Skeletal muscle cell (primary cell): ENCODE measurements around the gene DVL2.

ENCODE experiments used
- DNase-seq: peaks from one replicate; pipeline ENCODE4 v3.0.0-alpha.2; 2010; ENCODE audit warnings: low read depth
- H3K4me3 ChIP-seq: 2 replicates; pipeline ENCODE4 v1.5.1; 2011; ENCODE audit warnings: low read depth, mild to moderate bottlenecking, control low read depth, low read length, moderate library complexity

The DVL2 gene

DNA sequence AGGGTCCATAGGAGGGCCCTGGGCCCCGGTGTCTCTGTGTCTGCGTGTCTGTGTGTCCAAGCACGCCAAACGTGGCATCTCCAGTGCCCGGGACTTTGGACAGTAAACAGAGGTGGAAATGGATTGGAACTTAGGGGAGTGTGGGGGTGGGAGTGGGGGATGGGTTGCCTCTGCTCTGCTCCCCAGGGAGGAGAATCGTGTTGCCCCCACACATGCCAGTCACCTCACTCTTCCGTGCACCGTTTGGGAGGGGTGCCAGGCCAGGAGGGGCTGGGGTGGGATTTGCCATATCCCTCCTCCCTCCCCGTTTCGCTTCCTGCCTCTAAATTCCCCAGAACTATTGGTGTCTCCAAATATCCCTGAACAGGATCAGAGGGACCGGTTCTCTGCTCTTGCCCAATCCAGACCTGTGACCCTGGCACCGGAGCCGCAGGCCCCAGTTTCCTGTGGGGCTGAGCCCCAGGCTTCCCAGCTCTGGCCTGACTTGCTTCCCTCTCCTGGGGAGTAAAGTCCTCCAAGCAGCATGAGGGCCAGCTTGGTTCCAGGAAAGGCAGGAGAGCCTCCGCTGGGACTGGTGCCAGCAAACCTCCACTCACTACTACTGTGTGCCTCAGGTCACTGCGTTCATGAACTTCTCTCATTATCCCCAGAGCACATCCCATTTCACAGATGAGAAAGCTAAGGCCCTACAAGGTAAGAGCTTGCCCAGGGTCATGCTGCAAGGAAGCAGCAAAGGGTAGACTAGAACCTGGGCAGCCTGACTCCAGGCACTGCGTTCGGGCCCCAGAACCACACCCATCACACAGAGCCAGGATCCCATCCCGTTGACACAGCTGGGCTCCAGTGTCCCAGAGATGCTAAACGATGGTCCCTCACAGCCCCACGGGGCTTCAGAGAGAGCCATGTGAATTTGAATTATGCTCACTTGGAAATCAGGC, 54.7 kb downstream of the DVL2 start, which contains the start of gene ASGR1:
ASGR1 (minus strand) TSS at position 54 of the 938 bp plus-strand sequence. CDS start 807 bp downstream, outside the sequence.
- peak within 1 kb of the TSS; percentile 58 for H3K4me3 ChIP-seq
- no peak for DNase-seq

DNA sequence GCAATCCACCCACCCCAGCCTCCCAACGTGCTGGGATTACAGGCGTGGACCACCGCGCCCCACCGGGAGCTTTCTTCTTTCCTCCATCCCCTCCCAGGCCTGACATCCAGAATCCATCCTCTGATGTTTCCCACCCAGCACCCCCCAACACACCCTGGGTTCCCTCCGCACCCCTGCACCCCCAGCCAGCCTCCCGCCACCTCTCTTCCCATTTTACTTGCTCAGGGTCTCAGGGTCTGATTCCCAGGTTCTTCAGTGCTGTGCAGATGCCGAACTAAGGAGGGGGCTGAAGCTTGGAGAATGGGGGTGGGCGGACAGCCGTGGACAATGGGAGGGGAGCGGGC, 55.4 kb downstream of the DVL2 start:
- H3K4me3 ChIP-seq = no peak overlapping the region

DNA sequence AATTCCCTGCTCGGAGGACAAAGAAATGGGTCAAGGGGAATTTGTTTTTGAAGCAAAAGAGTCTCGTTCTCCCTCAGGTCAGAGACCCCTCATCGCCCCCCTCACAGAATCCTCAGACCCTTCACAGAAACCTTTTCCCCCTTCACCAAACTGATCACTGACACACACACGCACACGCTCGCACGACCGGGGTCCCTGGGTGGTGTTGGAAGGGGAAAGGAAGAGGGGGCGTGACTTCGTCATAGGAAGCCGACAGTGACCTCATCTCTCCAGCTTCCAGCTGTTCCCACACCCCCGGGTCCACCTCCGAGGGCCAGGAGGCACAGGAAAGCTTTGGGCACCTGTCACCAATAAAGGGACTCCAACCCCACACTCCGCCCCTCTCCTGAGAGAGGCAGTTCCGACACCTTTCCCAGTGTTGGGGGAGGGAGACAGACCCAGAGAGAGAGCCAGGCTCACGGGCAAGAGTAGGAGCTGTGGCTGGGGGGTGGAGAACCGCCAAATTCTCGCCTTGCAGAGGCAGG, 56.3 kb downstream of the DVL2 start:
- DNase-seq = no peak
- peak overlapping the region; percentile 58 for H3K4me3 ChIP-seq

More for the DNA sequence above, 55.4 kb downstream of the DVL2 start:
- no peak for DNase-seq

DNA sequence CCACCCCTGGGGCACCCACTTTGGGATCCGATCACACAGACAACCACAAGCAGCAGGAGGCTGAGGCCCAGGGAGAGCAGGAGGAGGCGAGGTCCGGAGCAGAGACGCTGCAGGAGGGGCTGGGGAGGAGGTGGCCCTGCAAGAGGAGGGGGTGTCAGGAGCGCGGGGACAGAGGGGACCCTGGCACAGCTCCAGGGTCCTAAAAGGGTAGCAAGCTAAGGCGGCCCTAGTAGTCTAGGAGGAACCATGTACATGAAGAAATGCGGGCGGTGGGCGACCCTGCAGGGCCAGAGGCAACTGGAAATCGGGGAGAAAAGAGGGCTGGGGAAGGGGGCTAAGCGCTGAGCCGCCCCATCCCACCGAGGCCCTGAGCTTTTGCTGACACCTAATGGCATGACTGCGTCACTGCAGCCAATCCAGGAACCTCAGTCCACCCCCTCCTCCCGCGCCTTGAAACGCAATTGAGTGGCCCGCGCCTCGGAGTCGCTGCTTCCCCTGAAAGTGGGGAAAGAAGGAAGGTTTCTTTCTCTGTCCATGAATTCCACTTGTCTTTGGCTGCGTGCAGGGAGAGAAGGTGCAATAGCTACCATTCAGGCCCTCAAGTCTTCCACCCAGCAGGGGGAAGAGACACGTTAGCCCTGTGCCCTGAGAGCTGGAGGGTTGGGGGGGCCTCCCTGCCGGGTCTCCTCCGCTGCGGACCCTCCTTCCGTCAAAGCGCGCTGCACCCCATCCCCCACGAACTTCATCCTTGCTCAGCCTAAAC, 56.9 kb downstream of the DVL2 start:
- no peak for DNase-seq
- H3K4me3 ChIP-seq = peak overlapping the region; percentile 58

DNA sequence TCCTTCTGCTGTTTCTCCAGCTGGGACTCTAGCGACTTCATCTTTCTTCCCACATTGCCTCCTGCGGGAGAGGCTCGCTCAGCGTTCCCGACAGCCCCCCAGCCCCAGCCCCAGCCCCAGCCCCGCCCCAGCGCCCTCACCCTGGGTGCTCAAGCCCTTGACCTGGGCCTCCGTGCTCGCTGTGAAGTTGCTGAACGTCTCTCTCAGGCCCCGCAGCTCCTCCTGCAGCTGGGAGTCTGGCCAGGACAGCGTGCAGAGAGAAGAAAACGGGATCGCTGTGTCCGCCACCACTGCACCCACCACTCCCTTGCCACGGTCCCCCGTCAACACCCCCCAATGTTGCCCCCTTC, 57.5 kb downstream of the DVL2 start:
- peak overlapping the region; percentile 58 for H3K4me3 ChIP-seq
- no peak for DNase-seq

DNA sequence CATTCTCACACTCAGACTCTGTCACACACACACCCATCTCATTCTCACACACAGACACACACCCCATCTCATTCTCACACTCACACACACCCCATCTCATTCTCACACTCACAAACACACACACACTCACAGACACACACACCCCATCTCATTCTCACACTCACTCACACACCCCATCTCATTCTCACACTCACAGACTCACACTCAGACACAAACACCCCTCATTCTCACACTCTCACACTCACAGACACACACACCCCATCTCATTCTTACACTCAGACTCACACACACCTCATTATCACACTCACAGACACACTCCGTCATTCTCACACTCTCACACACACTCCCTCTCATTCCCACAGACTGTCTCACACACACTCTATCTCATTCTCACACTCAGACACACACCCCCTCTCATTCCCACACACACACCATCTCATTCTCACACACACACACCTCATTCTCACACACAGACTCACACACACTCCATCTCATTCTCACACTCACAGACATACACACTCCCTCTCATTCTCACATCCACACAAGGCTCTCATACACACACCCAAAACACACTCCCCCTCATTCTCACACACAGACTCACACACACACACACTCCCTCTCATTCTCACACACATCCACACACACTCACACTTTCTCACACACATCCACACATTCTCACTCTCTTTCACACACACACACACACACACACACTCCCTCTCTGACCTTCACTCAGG, 58.0 kb downstream of the DVL2 start:
- DNase-seq = no peak
- no peak overlapping the region for H3K4me3 ChIP-seq
